ENCODE results near the gene PCDHB4.
"Not testable (repeated sequence)": the region's sequence is repeated elsewhere in the genome, so short reads cannot be mapped to it uniquely, and the experiment has no call there.

Gene PCDHB4

GRCh38 chr5:141155540-141156374 lies 34.1 kb downstream of the PCDHB4 start:
- TF ChIP-seq CTCF (IDR thresholded peaks at IDR 0.05) (peak; percentile 86), ZFX (IDR thresholded peaks at IDR 0.05; ENCODE audit: borderline replicate concordance) (no peak)
- H3K27ac ChIP-seq: no peak overlapping the region

- not testable (repeated sequence) for H3K27ac ChIP-seq
Observed at GRCh38 chr5:141157356-141157755, 35.7 kb downstream of the PCDHB4 start.

- H3K27ac ChIP-seq: not testable (repeated sequence)
Observed at GRCh38 chr5:141157901-141158300, 36.3 kb downstream of the PCDHB4 start.

GRCh38 chr5:141172381-141173204 lies 51.0 kb downstream of the PCDHB4 start, which contains the start of gene PCDHB7:
Gene PCDHB7 (plus strand): TSS chr5:141172644. CDS start chr5:141172836, 192 bp downstream.
- no peak within 1 kb of the TSS for H3K27ac ChIP-seq
- TF ChIP-seq CTCF (IDR thresholded peaks at IDR 0.05) (peak; percentile 86), ZFX (IDR thresholded peaks at IDR 0.05; ENCODE audit: borderline replicate concordance) (no peak)

GRCh38 chr5:141174291-141175104 lies 52.9 kb downstream of the PCDHB4 start:
- H3K27ac ChIP-seq: not testable (repeated sequence)

All from 22Rv1 (cell line).